ENCODE data around the gene DVL1. TPM values are rescaled to one million over a fixed set of nuclear protein-coding genes. Genes with fewer than 3 reads are reported as not detected.
"Not testable (repeated sequence)": the region's sequence is repeated elsewhere in the genome, so short reads cannot be mapped to it uniquely, and the experiment has no call there.

The DVL1 gene
- total RNA-seq, 1 experiment from 2014 or later, result 91.4 TPM

DNA sequence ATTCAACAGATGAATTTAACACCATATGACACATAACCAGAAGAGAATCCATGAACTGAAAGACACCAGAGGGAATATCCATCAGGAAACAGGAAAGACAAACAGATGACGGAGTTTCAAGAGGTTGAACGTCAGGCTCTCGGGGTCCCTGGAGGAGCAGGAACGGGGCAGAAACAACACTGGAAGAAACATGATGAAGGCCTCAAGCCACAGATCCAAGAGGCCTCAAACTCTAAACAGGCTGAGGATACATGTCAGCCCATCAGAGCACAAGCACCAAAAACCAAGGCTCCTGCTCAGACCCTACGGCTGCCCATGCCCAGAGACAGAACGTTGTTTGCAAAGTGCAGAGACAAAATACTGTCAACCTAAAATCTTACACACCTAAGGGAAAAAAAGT, 31.8 kb downstream of the DVL1 start (continued):
- TF ChIP-seq, protein P1, sequence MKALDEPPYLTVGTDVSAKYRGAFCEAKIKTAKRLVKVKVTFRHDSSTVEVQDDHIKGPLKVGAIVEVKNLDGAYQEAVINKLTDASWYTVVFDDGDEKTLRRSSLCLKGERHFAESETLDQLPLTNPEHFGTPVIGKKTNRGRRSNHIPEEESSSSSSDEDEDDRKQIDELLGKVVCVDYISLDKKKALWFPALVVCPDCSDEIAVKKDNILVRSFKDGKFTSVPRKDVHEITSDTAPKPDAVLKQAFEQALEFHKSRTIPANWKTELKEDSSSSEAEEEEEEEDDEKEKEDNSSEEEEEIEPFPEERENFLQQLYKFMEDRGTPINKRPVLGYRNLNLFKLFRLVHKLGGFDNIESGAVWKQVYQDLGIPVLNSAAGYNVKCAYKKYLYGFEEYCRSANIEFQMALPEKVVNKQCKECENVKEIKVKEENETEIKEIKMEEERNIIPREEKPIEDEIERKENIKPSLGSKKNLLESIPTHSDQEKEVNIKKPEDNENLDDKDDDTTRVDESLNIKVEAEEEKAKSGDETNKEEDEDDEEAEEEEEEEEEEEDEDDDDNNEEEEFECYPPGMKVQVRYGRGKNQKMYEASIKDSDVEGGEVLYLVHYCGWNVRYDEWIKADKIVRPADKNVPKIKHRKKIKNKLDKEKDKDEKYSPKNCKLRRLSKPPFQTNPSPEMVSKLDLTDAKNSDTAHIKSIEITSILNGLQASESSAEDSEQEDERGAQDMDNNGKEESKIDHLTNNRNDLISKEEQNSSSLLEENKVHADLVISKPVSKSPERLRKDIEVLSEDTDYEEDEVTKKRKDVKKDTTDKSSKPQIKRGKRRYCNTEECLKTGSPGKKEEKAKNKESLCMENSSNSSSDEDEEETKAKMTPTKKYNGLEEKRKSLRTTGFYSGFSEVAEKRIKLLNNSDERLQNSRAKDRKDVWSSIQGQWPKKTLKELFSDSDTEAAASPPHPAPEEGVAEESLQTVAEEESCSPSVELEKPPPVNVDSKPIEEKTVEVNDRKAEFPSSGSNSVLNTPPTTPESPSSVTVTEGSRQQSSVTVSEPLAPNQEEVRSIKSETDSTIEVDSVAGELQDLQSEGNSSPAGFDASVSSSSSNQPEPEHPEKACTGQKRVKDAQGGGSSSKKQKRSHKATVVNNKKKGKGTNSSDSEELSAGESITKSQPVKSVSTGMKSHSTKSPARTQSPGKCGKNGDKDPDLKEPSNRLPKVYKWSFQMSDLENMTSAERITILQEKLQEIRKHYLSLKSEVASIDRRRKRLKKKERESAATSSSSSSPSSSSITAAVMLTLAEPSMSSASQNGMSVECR (CRISPR knock-in tag; IDR thresholded peaks at IDR 0.05; ENCODE audit: borderline replicate concordance), result no peak

DNA sequence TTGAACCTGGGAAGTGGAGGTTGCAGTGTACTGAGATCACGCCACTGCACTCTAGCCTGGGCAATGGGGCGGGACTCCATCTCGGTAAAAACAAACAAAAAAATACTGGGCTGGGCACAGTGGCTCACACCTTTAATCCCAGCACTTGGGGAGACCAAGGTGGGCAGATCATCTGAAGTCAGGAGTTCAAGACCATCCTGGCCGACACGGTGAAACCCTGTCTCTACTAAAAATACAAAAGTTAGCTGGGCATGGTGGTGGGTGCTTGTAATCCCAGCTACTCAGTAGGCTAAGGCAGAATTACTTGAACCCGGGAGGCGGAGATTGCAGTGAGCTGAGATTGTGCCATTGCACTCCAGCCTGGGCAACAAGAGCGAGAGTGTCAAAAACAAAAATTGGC, 33.0 kb downstream of the DVL1 start:
- H3K36me3 Mint-ChIP-seq, result peaks cover 24% of the 10 kb centered on the region
- not testable (repeated sequence) for DNase-seq (ENCODE audit: low spot score); H3K4me3 Mint-ChIP-seq; ATAC-seq; H3K27me3 Mint-ChIP-seq (ENCODE audit: low read depth); H3K9me3 Mint-ChIP-seq
- ChIA-PET CTCF (interaction anchor here (1.0 to 3.0 kb wide), 5 partner anchors 11 to 36 kb away, joined by 5 to 10 read pairs (median 5); no protein-coding TSS in a partner anchor), POLR2A (interaction anchor here (1.1 to 1.3 kb wide), 2 partner anchors 12 to 16 kb away, joined by 5 to 7 read pairs; no protein-coding TSS in a partner anchor)
- H3K27ac Mint-ChIP-seq, result peak overlapping the region; percentile 91
- H3K4me1 Mint-ChIP-seq, result peaks cover 15% of the 10 kb centered on the region

DNA sequence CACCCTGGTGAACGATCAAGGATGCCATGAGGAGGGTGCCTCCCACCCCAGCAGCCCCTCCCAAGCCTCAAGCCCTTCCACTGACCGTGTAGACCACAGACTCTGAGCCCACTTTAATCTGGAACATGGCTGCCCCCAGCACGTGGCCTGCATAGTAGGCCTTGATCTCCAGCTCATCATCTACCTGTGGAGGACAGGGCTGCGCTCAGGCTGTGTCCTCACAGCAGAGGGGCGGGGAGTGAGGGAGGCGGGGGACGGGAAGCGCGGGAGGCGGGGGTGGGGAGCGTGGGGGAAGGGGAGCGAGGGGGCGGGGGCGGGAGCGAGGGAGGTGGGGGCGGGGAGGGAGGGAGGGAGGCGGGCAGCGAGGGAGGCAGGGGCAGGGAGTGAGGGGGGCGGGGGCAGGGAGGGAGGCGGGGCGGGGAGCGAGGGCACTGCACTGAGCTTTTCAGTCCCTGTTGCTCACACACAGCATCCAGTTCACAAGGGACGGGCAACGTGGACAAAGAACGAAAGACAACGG, 33.7 kb downstream of the DVL1 start:
- no peaks in the 10 kb centered on the region for H3K27me3 Mint-ChIP-seq (ENCODE audit: low read depth)
- peak overlapping the region; percentile 43; the same call in 1 of the 2 replicates for H3K4me3 Mint-ChIP-seq
- CTCF ChIA-PET, result interaction anchor here (0.8 to 3.0 kb wide), 9 partner anchors 10 to 54 kb away, joined by 3 to 10 read pairs (median 5); no protein-coding TSS in a partner anchor
- POLR2A ChIA-PET, result interaction anchor here (1.1 to 1.3 kb wide), 2 partner anchors 11 to 17 kb away, joined by 5 to 7 read pairs; no protein-coding TSS in a partner anchor
- H3K4me1 Mint-ChIP-seq, result peaks cover 15% of the 10 kb centered on the region
- TF ChIP-seq, protein P2, sequence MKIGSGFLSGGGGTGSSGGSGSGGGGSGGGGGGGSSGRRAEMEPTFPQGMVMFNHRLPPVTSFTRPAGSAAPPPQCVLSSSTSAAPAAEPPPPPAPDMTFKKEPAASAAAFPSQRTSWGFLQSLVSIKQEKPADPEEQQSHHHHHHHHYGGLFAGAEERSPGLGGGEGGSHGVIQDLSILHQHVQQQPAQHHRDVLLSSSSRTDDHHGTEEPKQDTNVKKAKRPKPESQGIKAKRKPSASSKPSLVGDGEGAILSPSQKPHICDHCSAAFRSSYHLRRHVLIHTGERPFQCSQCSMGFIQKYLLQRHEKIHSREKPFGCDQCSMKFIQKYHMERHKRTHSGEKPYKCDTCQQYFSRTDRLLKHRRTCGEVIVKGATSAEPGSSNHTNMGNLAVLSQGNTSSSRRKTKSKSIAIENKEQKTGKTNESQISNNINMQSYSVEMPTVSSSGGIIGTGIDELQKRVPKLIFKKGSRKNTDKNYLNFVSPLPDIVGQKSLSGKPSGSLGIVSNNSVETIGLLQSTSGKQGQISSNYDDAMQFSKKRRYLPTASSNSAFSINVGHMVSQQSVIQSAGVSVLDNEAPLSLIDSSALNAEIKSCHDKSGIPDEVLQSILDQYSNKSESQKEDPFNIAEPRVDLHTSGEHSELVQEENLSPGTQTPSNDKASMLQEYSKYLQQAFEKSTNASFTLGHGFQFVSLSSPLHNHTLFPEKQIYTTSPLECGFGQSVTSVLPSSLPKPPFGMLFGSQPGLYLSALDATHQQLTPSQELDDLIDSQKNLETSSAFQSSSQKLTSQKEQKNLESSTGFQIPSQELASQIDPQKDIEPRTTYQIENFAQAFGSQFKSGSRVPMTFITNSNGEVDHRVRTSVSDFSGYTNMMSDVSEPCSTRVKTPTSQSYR (CRISPR knock-in tag; IDR thresholded peaks at IDR 0.05), result 0 out of 2 replicates have a peak, but pooled peaks have one; percentile 11
- TF ChIP-seq RORB (CRISPR knock-in tag; IDR thresholded peaks at IDR 0.05), result no peak
- no peak for TF ChIP-seq TP53 (CRISPR knock-in tag; IDR thresholded peaks at IDR 0.05)
- TF ChIP-seq ZNF671 (CRISPR knock-in tag; IDR thresholded peaks at IDR 0.05), result no peak
- TF ChIP-seq, protein P3, sequence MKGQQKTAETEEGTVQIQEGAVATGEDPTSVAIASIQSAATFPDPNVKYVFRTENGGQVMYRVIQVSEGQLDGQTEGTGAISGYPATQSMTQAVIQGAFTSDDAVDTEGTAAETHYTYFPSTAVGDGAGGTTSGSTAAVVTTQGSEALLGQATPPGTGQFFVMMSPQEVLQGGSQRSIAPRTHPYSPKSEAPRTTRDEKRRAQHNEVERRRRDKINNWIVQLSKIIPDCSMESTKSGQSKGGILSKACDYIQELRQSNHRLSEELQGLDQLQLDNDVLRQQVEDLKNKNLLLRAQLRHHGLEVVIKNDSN (CRISPR knock-in tag; IDR thresholded peaks at IDR 0.05), result peak; percentile 72
- TF ChIP-seq, protein P4, sequence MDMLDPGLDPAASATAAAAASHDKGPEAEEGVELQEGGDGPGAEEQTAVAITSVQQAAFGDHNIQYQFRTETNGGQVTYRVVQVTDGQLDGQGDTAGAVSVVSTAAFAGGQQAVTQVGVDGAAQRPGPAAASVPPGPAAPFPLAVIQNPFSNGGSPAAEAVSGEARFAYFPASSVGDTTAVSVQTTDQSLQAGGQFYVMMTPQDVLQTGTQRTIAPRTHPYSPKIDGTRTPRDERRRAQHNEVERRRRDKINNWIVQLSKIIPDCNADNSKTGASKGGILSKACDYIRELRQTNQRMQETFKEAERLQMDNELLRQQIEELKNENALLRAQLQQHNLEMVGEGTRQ (CRISPR knock-in tag; IDR thresholded peaks at IDR 0.05), result peak; percentile 75
- TF ChIP-seq, protein P5, sequence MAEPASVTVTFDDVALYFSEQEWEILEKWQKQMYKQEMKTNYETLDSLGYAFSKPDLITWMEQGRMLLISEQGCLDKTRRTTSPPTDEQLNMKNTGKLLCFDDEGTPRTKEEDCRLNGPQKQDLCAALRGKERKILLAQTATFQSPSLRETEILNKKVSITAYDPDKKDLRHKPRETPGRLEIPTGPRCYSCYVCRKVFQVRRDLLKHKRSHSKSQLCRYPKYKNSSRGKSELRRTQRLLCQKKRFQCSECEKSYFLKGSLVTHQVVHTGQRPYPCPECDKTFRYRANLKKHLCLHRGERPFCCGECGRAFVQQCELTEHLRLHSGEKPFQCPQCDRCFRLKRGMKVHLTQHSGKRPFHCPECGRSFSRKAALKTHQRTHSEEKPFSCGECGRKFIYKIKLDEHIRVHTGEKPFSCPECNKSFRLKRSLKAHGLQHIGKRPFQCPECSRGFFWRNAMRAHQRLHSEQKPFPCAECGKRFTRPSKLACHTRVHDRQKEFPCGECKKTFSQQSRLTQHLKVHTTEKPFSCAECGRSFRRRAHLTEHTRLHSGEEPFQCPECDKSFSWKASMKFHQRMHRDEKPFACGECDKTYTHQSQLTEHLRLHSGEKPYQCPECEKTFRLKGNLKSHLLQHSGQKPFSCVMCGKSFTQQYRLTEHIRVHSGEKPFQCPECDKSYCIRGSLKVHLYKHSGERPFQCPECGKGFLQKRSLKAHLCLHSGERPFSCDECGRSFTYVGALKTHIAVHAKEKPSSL (CRISPR knock-in tag; conservative IDR thresholded peaks at IDR 0.05), result no peak
- no peak for TF ChIP-seq IRF2 (CRISPR knock-in tag; IDR thresholded peaks at IDR 0.05; ENCODE audit: borderline replicate concordance, low read depth)
- TF ChIP-seq, protein P6, sequence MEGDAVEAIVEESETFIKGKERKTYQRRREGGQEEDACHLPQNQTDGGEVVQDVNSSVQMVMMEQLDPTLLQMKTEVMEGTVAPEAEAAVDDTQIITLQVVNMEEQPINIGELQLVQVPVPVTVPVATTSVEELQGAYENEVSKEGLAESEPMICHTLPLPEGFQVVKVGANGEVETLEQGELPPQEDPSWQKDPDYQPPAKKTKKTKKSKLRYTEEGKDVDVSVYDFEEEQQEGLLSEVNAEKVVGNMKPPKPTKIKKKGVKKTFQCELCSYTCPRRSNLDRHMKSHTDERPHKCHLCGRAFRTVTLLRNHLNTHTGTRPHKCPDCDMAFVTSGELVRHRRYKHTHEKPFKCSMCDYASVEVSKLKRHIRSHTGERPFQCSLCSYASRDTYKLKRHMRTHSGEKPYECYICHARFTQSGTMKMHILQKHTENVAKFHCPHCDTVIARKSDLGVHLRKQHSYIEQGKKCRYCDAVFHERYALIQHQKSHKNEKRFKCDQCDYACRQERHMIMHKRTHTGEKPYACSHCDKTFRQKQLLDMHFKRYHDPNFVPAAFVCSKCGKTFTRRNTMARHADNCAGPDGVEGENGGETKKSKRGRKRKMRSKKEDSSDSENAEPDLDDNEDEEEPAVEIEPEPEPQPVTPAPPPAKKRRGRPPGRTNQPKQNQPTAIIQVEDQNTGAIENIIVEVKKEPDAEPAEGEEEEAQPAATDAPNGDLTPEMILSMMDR (IDR thresholded peaks at IDR 0.05), result no peak
- TF ChIP-seq OVOL2 (CRISPR knock-in tag; IDR thresholded peaks at IDR 0.05; ENCODE audit: borderline replicate concordance), result no peak
- TF ChIP-seq, protein P7, sequence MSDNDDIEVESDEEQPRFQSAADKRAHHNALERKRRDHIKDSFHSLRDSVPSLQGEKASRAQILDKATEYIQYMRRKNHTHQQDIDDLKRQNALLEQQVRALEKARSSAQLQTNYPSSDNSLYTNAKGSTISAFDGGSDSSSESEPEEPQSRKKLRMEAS (CRISPR knock-in tag; IDR thresholded peaks at IDR 0.05), result peak; percentile 84
- no peak for TF ChIP-seq NR3C1 (CRISPR knock-in tag; conservative IDR thresholded peaks at IDR 0.05; ENCODE audit: low read depth)
- H3K27ac Mint-ChIP-seq, result peak overlapping the region; percentile 91
- peak; percentile 74 for ATAC-seq
- H3K9me3 Mint-ChIP-seq, result no peaks in the 10 kb centered on the region
- peaks cover 24% of the 10 kb centered on the region for H3K36me3 Mint-ChIP-seq
- DNase-seq (ENCODE audit: low spot score), result peak; percentile 67

All from WTC11 (cell line).